ENCODE results near the gene PTPN7.

GRCh38 chr1:202167708-202168415 lies 7.5 kb upstream of the PTPN7 start:
- TF ChIP-seq MAX (IDR thresholded peaks at IDR 0.05): no peak
- TF ChIP-seq TAF1 (conservative IDR thresholded peaks at IDR 0.05): no peak
- TF ChIP-seq CTCF (IDR thresholded peaks at IDR 0.05; ENCODE audit: low read depth, low read length, missing input control): no peak
- no peak for TF ChIP-seq RAD21 (IDR thresholded peaks at IDR 0.05)
- TF ChIP-seq NR2F2 (IDR thresholded peaks at IDR 0.05): no peak
- TF ChIP-seq GABPA (IDR thresholded peaks at IDR 0.05 in 1 of 2, conservative IDR thresholded peaks at IDR 0.05 in 1 of 2): no peak
- TF ChIP-seq YY1 (IDR thresholded peaks at IDR 0.05): no peak
- no peak for TF ChIP-seq ZBTB33 (IDR thresholded peaks at IDR 0.05)
- no peak for TF ChIP-seq REST (IDR thresholded peaks at IDR 0.05)
- no peak for TF ChIP-seq ATF3 (IDR thresholded peaks at IDR 0.05)
- no peak for TF ChIP-seq JUND (IDR thresholded peaks at IDR 0.05)
- no peak for TF ChIP-seq RXRA (IDR thresholded peaks at IDR 0.05)

Measured in liver (tissue), 3 donors.